ENCODE measurements around the gene SPRY1.

GRCh38 chr4:123351713-123352112, 44.9 kb upstream of the SPRY1 start:
- TF ChIP-seq EP300 (IDR thresholded peaks at IDR 0.05): no peak
- TF ChIP-seq CTCF (IDR thresholded peaks at IDR 0.05): no peak
- no peak for TF ChIP-seq POLR2A (IDR thresholded peaks at IDR 0.05)
- TF ChIP-seq POLR2AphosphoS5 (IDR thresholded peaks at IDR 0.05): no peak
